Activated B cell treated with CpG ODN at 0.5 μM for 24 hours (primary cell): ENCODE data around the gene AP2M1. TPM values are rescaled to one million over a fixed set of nuclear protein-coding genes. Genes with fewer than 3 reads are reported as not detected.

Experiments
- ATAC-seq: fragments of 200-7000 bp; cut with Tn5 transposase; one replicate; pipeline ENCODE4 v1.10.0; 2021; ENCODE audit warnings: low read depth, mild to moderate bottlenecking, moderate library complexity
- CTCF ChIA-PET: fragments of 350-600 bp; sonication (Branson Sonifier 250); formaldehyde crosslinking; loops from one replicate; lab custom pipeline; 2021; ENCODE audit warnings: antibody characterized with exemption; lab: Charles Lee
- POLR2A ChIA-PET: fragments of 350-600 bp; sonication (Branson Sonifier 250); formaldehyde crosslinking; loops from one replicate; lab custom pipeline; 2021; ENCODE audit warnings: antibody characterized with exemption; lab: Charles Lee
- DNase-seq: peaks from one replicate; pipeline ENCODE4 v3.0.0; 2022
- H3K27ac Mint-ChIP-seq: one replicate; pipeline ENCODE4 v1.8.0; 2020; ENCODE audit warnings: mixed read lengths
- H3K27me3 Mint-ChIP-seq: one replicate; pipeline ENCODE4 v1.8.0; 2021; ENCODE audit warnings: mixed read lengths
- H3K36me3 Mint-ChIP-seq: one replicate; pipeline ENCODE4 v1.8.0; 2021; ENCODE audit warnings: low read depth, mixed read lengths
- H3K4me1 Mint-ChIP-seq: one replicate; pipeline ENCODE4 v1.8.0; 2021; ENCODE audit warnings: mixed read lengths
- H3K4me3 Mint-ChIP-seq: one replicate; pipeline ENCODE4 v1.8.0; 2020; ENCODE audit warnings: mild to moderate bottlenecking, mixed read lengths
- H3K9me3 Mint-ChIP-seq: one replicate; pipeline ENCODE4 v1.8.0; 2020; ENCODE audit warnings: mixed read lengths
- intact Hi-C: fragments of 100-400 bp; cut with micrococcal nuclease; formaldehyde crosslinking; loops from one replicate; pipeline ENCODE4 v1.15.1; 2024
- total RNA-seq: library from RNA; stranded (reverse); gene quantifications from 2 replicates; pipeline ENCODE4 v1.2.3, GENCODE V29; 2022
- TF ChIP-seq, protein P1 (sequence below): fragments of 200-600 bp; IDR thresholded peaks from one replicate; pipeline ENCODE4 v1.8.0; 2022; ENCODE audit warnings: antibody characterized with exemption, mild to moderate bottlenecking

AP2M1 gene
- total RNA-seq, 1 donor from 2014 or later = 169 TPM

DNA sequence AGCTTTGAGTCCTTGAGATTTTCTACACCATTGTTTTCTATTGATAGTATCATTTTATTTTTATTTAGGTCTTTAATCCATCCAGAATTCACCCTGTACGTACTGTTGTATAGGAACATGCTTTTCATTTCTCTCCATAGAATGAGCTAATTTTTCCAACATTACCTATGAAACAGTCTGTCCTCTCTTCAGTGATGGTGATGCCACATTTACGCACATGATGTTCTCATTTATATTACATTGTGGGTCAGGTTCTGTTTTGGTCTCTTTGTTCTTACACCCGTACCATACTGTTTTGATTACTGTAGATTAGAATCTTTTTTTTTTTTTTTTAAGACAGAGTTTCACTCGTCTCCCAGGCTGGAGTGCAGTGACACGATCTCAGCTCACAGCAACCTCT, 37.1 kb downstream of the AP2M1 start:
- Mint-ChIP-seq H3K4me3 (no peak overlapping the region), H3K9me3 (no peaks in the 10 kb centered on the region), H3K36me3 (no peaks in the 10 kb centered on the region), H3K27ac (no peak overlapping the region), H3K4me1 (no peaks in the 10 kb centered on the region), H3K27me3 (peaks cover 12% of the 10 kb centered on the region)
- CTCF ChIA-PET = interaction anchor here (1.1 kb wide), 1 partner anchor 16 kb away, joined by 3 read pairs; no protein-coding TSS in a partner anchor
- TF ChIP-seq, protein P1, sequence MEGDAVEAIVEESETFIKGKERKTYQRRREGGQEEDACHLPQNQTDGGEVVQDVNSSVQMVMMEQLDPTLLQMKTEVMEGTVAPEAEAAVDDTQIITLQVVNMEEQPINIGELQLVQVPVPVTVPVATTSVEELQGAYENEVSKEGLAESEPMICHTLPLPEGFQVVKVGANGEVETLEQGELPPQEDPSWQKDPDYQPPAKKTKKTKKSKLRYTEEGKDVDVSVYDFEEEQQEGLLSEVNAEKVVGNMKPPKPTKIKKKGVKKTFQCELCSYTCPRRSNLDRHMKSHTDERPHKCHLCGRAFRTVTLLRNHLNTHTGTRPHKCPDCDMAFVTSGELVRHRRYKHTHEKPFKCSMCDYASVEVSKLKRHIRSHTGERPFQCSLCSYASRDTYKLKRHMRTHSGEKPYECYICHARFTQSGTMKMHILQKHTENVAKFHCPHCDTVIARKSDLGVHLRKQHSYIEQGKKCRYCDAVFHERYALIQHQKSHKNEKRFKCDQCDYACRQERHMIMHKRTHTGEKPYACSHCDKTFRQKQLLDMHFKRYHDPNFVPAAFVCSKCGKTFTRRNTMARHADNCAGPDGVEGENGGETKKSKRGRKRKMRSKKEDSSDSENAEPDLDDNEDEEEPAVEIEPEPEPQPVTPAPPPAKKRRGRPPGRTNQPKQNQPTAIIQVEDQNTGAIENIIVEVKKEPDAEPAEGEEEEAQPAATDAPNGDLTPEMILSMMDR = no peak
- DNase-seq (no peak), ATAC-seq (no peak)
- intact Hi-C loops = no loop called here
- POLR2A ChIA-PET = no interaction called here

DNA sequence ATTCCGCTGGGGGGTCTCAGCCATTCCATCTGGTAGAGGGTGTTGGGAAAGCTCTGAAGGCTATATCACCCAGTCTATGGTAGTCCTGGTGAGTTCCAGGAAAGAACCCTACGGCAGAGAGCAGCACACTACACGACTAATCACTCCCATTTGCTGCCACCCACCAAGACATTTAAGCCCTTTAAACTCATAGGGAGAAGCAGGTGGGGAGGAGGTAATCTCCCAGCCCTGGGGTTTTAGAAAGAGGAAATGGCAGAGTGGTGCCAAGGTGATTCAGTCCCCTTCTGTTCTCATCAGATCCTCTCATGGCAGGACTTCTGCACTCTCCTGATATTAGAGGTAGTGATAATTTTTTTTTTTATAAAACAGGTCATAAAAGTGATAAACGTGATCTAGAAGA, 44.2 kb downstream of the AP2M1 start:
- H3K4me3 Mint-ChIP-seq = no peak overlapping the region
- no peaks in the 10 kb centered on the region for H3K4me1 Mint-ChIP-seq
- intact Hi-C loops = no loop called here
- TF ChIP-seq, protein P1 = no peak
- DNase-seq (no peak), ATAC-seq (no peak)
- H3K9me3 Mint-ChIP-seq = no peaks in the 10 kb centered on the region
- H3K36me3 Mint-ChIP-seq = no peaks in the 10 kb centered on the region
- ChIA-PET POLR2A (interaction anchor here (0.6 kb wide), 1 partner anchor 156 kb away, joined by 4 read pairs; no protein-coding TSS in a partner anchor), CTCF (interaction anchor here (1.5 kb wide), 1 partner anchor 9 kb away, joined by 4 read pairs; no protein-coding TSS in a partner anchor)
- H3K27ac Mint-ChIP-seq = no peak overlapping the region
- peaks cover 16% of the 10 kb centered on the region for H3K27me3 Mint-ChIP-seq

DNA sequence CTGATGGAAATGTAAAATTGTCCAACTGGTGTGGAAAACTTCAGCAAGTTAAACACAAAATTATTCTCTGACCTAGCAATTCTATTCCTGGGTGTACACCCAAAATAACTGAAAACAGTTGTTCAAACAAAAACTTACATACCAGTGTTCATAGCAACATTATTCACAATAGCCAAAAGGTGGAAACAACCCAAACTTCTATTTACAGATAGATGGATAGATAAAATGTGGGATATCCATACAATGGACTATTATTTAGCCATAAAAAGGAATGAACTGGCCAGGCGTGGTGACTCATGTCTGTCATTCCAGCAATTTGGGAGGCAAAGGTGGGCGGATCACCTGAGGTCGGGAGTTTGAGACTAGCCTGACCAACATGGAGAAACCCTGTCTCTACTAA, 47.9 kb downstream of the AP2M1 start:
- H3K36me3 Mint-ChIP-seq = no peaks in the 10 kb centered on the region
- TF ChIP-seq, protein P1 = no peak
- POLR2A ChIA-PET = no interaction called here
- CTCF ChIA-PET = no interaction called here
- H3K4me1 Mint-ChIP-seq = no peaks in the 10 kb centered on the region
- DNase-seq = no peak
- intact Hi-C loops = no loop called here
- no peak for ATAC-seq
- no peak overlapping the region for H3K4me3 Mint-ChIP-seq
- H3K27me3 Mint-ChIP-seq = peaks cover 22% of the 10 kb centered on the region
- no peaks in the 10 kb centered on the region for H3K9me3 Mint-ChIP-seq
- H3K27ac Mint-ChIP-seq = no peak overlapping the region

DNA sequence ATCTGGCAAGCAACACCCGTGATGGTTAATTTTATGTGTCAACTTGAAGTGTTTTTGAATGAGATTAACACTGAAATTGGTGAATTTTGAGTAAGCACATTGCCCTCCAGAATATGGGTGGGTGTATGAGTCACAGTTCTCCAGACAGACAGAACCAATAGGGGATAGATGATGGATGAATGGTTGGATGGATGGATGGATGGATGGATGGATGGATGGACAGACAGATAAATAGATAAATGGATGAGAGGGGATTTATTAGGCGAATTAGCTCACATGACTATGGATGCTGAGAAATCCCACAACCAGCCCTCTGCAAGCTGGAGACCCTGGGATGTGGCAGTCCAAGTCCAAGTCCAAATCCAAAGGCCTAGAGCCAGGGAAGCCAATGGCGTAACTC, 49.3 kb downstream of the AP2M1 start:
- ChIA-PET POLR2A (no interaction called here), CTCF (no interaction called here)
- no peak for ATAC-seq
- DNase-seq = no peak
- peaks cover 5% of the 10 kb centered on the region for H3K4me1 Mint-ChIP-seq
- no peaks in the 10 kb centered on the region for H3K36me3 Mint-ChIP-seq
- H3K27ac Mint-ChIP-seq = no peak overlapping the region
- TF ChIP-seq, protein P1 = no peak
- peaks cover 32% of the 10 kb centered on the region for H3K27me3 Mint-ChIP-seq
- H3K4me3 Mint-ChIP-seq = no peak overlapping the region
- no peaks in the 10 kb centered on the region for H3K9me3 Mint-ChIP-seq
- intact Hi-C loops = no loop called here

DNA sequence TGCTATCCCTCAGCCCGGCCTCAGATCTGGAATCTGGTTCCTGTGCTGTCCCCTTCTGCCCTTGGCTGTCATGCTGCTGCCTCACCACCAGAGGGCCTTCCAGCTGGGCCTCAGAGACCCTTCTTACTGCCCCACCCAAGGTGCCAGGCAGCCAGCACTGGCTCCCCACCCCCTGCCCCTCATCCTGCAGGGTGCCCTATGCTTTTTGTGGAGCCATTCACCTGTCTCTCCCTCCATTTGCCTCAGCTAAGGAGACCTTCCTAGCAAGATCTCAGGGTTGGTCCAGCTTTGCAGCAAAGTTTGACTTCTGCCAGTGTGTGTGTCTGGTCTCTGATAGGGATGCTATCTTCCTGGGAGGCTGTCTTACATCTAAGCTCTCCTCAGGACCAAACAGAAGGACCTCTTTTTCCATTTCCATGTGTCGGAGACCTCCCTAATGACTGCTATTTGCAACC, 52.9 kb downstream of the AP2M1 start:
- H3K27me3 Mint-ChIP-seq = peaks cover 43% of the 10 kb centered on the region
- peaks cover 15% of the 10 kb centered on the region for H3K4me1 Mint-ChIP-seq
- ChIA-PET POLR2A (no interaction called here), CTCF (interaction anchor here (0.8 to 3.0 kb wide), 13 partner anchors 9 to 332 kb away, joined by 3 to 17 read pairs (median 7); partner anchors contain the start of genes CAMK2N2 and EEF1AKMT4)
- H3K36me3 Mint-ChIP-seq = no peaks in the 10 kb centered on the region
- H3K9me3 Mint-ChIP-seq = no peaks in the 10 kb centered on the region
- intact Hi-C loops = loop anchor here (1.0 to 5.0 kb wide), 5 partner anchors 23 to 315 kb away; partner anchors contain the start of gene CAMK2N2
- H3K27ac Mint-ChIP-seq = no peak overlapping the region
- peak overlapping the region; percentile 24 for H3K4me3 Mint-ChIP-seq
- no peak for DNase-seq
- ATAC-seq = peak; percentile 35
- TF ChIP-seq, protein P1 = no peak
